Lung (tissue), 12 donors: ENCODE measurements around the gene VKORC1L1. TPM values are rescaled to one million over a fixed set of nuclear protein-coding genes. Genes with fewer than 3 reads are reported as not detected.
"Not testable (repeated sequence)": the region's sequence is repeated elsewhere in the genome, so short reads cannot be mapped to it uniquely, and the experiment has no call there.

Experiments
- ATAC-seq: fragments of 200-7000 bp; cut with Tn5 transposase; one replicate; pipeline ENCODE4 v1.9.1; 2020; ENCODE audit warnings: moderate number of reproducible peaks; ENCODE audit not compliant: insufficient read depth, low FRiP score
- DNase-seq, 3 donors: peaks; one replicate each; pipeline ENCODE4 v3.0.0-alpha.2; 2013 to 2017
- H3K27ac ChIP-seq, 2 donors: one replicate each; pipeline ENCODE4 v1.5.1; 2013; ENCODE audit warnings: mild to moderate bottlenecking in 2 of 2, moderate library complexity in 2 of 2, control low read depth in 1 of 2, inconsistent platforms in 1 of 2, low read depth in 1 of 2, low read length in 1 of 2
- H3K27me3 ChIP-seq, 3 donors: one replicate each; pipeline ENCODE4 v1.5.1; 2013; ENCODE audit warnings: low read length in 2 of 3; ENCODE audit not compliant: control insufficient read depth in 3 of 3, insufficient read depth in 3 of 3
- H3K36me3 ChIP-seq, 4 donors: one replicate each; pipeline ENCODE4 v1.5.1; 2013; ENCODE audit warnings: low read length in 4 of 4, mild to moderate bottlenecking in 1 of 4, moderate library complexity in 1 of 4; ENCODE audit not compliant: control insufficient read depth in 4 of 4, insufficient read depth in 4 of 4
- H3K4me1 ChIP-seq, 5 donors: one replicate each; pipeline ENCODE4 v1.5.1; 2013; ENCODE audit warnings: low read length in 5 of 5, mild to moderate bottlenecking in 2 of 5, moderate library complexity in 1 of 5; ENCODE audit not compliant: control insufficient read depth in 5 of 5, insufficient read depth in 5 of 5
- H3K4me3 ChIP-seq: one replicate; pipeline ENCODE4 v1.5.1; 2013; ENCODE audit warnings: mild to moderate bottlenecking, control low read depth, moderate library complexity
- H3K9ac ChIP-seq, 2 donors: one replicate each; pipeline ENCODE4 v1.5.1; 2013; ENCODE audit warnings: low read length in 2 of 2, control low read depth in 1 of 2; ENCODE audit not compliant: insufficient read depth in 1 of 2
- H3K9me3 ChIP-seq, 4 donors: one replicate each; pipeline ENCODE4 v1.5.1; 2013; ENCODE audit warnings: low read length in 3 of 4, mild to moderate bottlenecking in 1 of 4, moderate library complexity in 1 of 4; ENCODE audit not compliant: control insufficient read depth in 4 of 4, insufficient read depth in 3 of 4
- CTCF ChIP-seq: IDR thresholded peaks from 2 replicates; pipeline ENCODE4 v1.5.1; 2012; ENCODE audit warnings: mild to moderate bottlenecking; ENCODE audit errors: control extremely low read depth, extremely low read depth
- WGBS, 2 donors: extraction: QIAGEN DNeasy Blood & Tissue Kit; methylation state at CpG; one replicate each; pipeline ENCODE4 v1.1.7; 2013; 5-methylcytosine and 5-hydroxymethylcytosine counted together
- polyA plus RNA-seq, 2 donors: library from polyadenylated mRNA; stranded (reverse); fragments of 200-250 nt; gene quantifications; one replicate each; pipeline ENCODE4 v1.2.1, GENCODE V29; 2013
- total RNA-seq, 2 donors: library from RNA; depleted of rRNA in 1 of 2; stranded (reverse); fragments of >200 nt in 1 of 2; gene quantifications; one replicate each; pipeline ENCODE4 v1.2.1, GENCODE V29; 2014 to 2021
- donor health status: control.
- donor health status: control.
- donor health status: Bipolar disorder and iron deficiency.
- donor health status: healthy.
- donor health status: DM: yes; HTN: yes; CAD: no.

VKORC1L1 gene
- total and polyA plus RNA-seq, 4 donors, result 15.1 to 36.8 (median 24.4) TPM

- H3K27ac ChIP-seq, result no peak overlapping the region
- H3K27me3 ChIP-seq, result no peaks in the 10 kb centered on the region
- no peak for DNase-seq
- WGBS, 2 donors, result 90 to 94% methylated on average over 6 of the region's 6 CpGs
- H3K4me1 ChIP-seq, result no peaks in the 10 kb centered on the region
- no peak overlapping the region for H3K4me3 ChIP-seq
- TF ChIP-seq CTCF, result no peak
- H3K9me3 ChIP-seq, result no peaks in the 10 kb centered on the region
- H3K36me3 ChIP-seq, result peaks cover 34 to 46% (median 40%) of the 10 kb centered on the region in 4 donors
- H3K9ac ChIP-seq, result no peak overlapping the region
- no peak for ATAC-seq
Measured at GRCh38 chr7:65962033-65962432, 89.2 kb downstream of the VKORC1L1 start.

GRCh38 chr7:65964671-65965070 lies 91.8 kb downstream of the VKORC1L1 start:
- ATAC-seq, H3K4me1 ChIP-seq, DNase-seq, H3K27ac ChIP-seq, H3K27me3 ChIP-seq, H3K9me3 ChIP-seq, H3K9ac ChIP-seq, H3K4me3 ChIP-seq: not testable (repeated sequence)
- WGBS, 2 donors, result 93 to 97% methylated on average over 3 of the region's 3 CpGs
- H3K36me3 ChIP-seq, result peaks cover 41 to 62% (median 51%) of the 10 kb centered on the region in 4 donors

GRCh38 chr7:65966146-65966545 lies 93.3 kb downstream of the VKORC1L1 start:
- no peak for TF ChIP-seq CTCF
- no peaks in the 10 kb centered on the region for H3K27me3 ChIP-seq
- DNase-seq (no peak), ATAC-seq (no peak)
- H3K36me3 ChIP-seq, result peaks cover 38 to 63% (median 51%) of the 10 kb centered on the region in 4 donors
- no peak overlapping the region for H3K4me3 ChIP-seq
- WGBS, 2 donors, result 88 to 92% methylated on average over 6 of the region's 6 CpGs
- no peak overlapping the region for H3K27ac ChIP-seq
- H3K4me1 ChIP-seq, result no peaks in the 10 kb centered on the region
- H3K9ac ChIP-seq, result no peak overlapping the region
- H3K9me3 ChIP-seq, result no peaks in the 10 kb centered on the region

- no peak overlapping the region for H3K27ac ChIP-seq
- H3K27me3 ChIP-seq, result no peaks in the 10 kb centered on the region
- H3K36me3 ChIP-seq, result peaks cover 38 to 61% (median 49%) of the 10 kb centered on the region in 4 donors
- H3K9me3 ChIP-seq, result no peaks in the 10 kb centered on the region
- ATAC-seq, result no peak
- no peak overlapping the region for H3K9ac ChIP-seq
- DNase-seq, result no peak
- 94 to 96% methylated on average over 17 of the region's 17 CpGs for WGBS, 2 donors
- H3K4me3 ChIP-seq, result no peak overlapping the region
- H3K4me1 ChIP-seq, result no peaks in the 10 kb centered on the region
- TF ChIP-seq CTCF, result no peak
Measured at GRCh38 chr7:65967361-65968155, 94.7 kb downstream of the VKORC1L1 start.
